Breast epithelium (tissue), 3 donors: ENCODE data around the gene TBPL2.

Source experiments
- POLR2A ChIP-seq: fragments of 450-650 bp; IDR thresholded peaks from one replicate; pipeline ENCODE4 v1.6.1; 2016; ENCODE audit warnings: antibody characterized with exemption, mild to moderate bottlenecking, moderate library complexity
- TF ChIP-seq, protein P1 (sequence below), 3 donors: fragments of 450-650 bp; IDR thresholded peaks; one replicate each; pipeline ENCODE4 v1.5.1; 2016 to 2017; ENCODE audit warnings: antibody characterized with exemption in 3 of 3, mild to moderate bottlenecking in 3 of 3, moderate library complexity in 3 of 3

- TF ChIP-seq, protein P1, sequence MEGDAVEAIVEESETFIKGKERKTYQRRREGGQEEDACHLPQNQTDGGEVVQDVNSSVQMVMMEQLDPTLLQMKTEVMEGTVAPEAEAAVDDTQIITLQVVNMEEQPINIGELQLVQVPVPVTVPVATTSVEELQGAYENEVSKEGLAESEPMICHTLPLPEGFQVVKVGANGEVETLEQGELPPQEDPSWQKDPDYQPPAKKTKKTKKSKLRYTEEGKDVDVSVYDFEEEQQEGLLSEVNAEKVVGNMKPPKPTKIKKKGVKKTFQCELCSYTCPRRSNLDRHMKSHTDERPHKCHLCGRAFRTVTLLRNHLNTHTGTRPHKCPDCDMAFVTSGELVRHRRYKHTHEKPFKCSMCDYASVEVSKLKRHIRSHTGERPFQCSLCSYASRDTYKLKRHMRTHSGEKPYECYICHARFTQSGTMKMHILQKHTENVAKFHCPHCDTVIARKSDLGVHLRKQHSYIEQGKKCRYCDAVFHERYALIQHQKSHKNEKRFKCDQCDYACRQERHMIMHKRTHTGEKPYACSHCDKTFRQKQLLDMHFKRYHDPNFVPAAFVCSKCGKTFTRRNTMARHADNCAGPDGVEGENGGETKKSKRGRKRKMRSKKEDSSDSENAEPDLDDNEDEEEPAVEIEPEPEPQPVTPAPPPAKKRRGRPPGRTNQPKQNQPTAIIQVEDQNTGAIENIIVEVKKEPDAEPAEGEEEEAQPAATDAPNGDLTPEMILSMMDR (IDR thresholded peaks at IDR 0.05), result no peak
- TF ChIP-seq POLR2A, result no peak
Measured at GRCh38 chr14:55477680-55478079, 37.3 kb upstream of the TBPL2 start.
